ENCODE results near the gene TUBGCP3. TPM values are rescaled to one million over a fixed set of nuclear protein-coding genes. Genes with fewer than 3 reads are reported as not detected.

Gene TUBGCP3
- total and polyA plus RNA-seq, 4 donors = 6.7 to 31.0 (median 17.3) TPM

DNA sequence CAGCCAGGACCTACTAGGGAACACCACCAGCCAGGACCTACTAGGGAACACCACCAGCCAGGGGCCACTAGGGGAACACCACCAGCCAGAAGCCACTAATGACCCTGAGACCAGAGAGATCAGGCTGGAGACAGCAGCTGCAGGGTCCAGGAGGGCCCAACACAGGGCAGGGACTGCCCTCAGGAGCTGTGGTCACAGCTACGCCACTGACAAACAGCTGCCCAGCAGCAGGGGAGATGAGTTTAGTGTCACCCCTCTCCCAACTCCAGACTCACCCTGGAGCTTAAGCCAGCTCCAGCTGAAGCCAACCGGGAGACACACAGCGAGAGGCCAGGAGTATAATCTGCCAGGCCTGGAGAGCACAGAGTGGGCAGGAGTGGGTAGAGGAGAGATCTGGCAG lies 25.7 kb downstream of the TUBGCP3 start:
- H3K9ac ChIP-seq (ENCODE audit: low read depth in 1 of 2, low read length in 2 of 2) = peak overlapping the region in 1 of 2 donors; percentile 76
- H3K9me3 ChIP-seq (ENCODE audit: control insufficient read depth in 4 of 4, low read length in 3 of 4) = no peaks in the 10 kb centered on the region
- no peaks in the 10 kb centered on the region for H3K27me3 ChIP-seq (ENCODE audit: control insufficient read depth in 4 of 4, insufficient read depth in 4 of 4, low read length in 3 of 4)
- H3K36me3 ChIP-seq (ENCODE audit: control insufficient read depth in 4 of 4, insufficient read depth in 3 of 4, low read depth in 1 of 4, low read length in 3 of 4) = peaks cover 0 to 32% (median 17%) of the 10 kb centered on the region in 4 donors
- H3K4me3 ChIP-seq (ENCODE audit: low read depth in 1 of 3, low read length in 3 of 3) = no peak overlapping the region
- TF ChIP-seq, protein P1, sequence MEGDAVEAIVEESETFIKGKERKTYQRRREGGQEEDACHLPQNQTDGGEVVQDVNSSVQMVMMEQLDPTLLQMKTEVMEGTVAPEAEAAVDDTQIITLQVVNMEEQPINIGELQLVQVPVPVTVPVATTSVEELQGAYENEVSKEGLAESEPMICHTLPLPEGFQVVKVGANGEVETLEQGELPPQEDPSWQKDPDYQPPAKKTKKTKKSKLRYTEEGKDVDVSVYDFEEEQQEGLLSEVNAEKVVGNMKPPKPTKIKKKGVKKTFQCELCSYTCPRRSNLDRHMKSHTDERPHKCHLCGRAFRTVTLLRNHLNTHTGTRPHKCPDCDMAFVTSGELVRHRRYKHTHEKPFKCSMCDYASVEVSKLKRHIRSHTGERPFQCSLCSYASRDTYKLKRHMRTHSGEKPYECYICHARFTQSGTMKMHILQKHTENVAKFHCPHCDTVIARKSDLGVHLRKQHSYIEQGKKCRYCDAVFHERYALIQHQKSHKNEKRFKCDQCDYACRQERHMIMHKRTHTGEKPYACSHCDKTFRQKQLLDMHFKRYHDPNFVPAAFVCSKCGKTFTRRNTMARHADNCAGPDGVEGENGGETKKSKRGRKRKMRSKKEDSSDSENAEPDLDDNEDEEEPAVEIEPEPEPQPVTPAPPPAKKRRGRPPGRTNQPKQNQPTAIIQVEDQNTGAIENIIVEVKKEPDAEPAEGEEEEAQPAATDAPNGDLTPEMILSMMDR (IDR thresholded peaks at IDR 0.05; ENCODE audit: low read depth, low read length, missing input control) = no peak
- TF ChIP-seq HNF4A (conservative IDR thresholded peaks at IDR 0.05) = no peak
- TF ChIP-seq RAD21 (IDR thresholded peaks at IDR 0.05) = no peak
- TF ChIP-seq YY1 (IDR thresholded peaks at IDR 0.05) = no peak
- no peak for TF ChIP-seq JUND (IDR thresholded peaks at IDR 0.05)
- TF ChIP-seq EGR1 (IDR thresholded peaks at IDR 0.05; ENCODE audit: low read depth in 2 of 2) = no peak
- TF ChIP-seq SP1 (IDR thresholded peaks at IDR 0.05) = no peak
- no peak for TF ChIP-seq HNF4G (IDR thresholded peaks at IDR 0.05)
- TF ChIP-seq, protein P2, sequence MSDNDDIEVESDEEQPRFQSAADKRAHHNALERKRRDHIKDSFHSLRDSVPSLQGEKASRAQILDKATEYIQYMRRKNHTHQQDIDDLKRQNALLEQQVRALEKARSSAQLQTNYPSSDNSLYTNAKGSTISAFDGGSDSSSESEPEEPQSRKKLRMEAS (IDR thresholded peaks at IDR 0.05) = no peak
- no peak for TF ChIP-seq TAF1 (conservative IDR thresholded peaks at IDR 0.05)
- TF ChIP-seq GABPA (IDR thresholded peaks at IDR 0.05 in 1 of 2, conservative IDR thresholded peaks at IDR 0.05 in 1 of 2) = no peak
- DNase-seq (ENCODE audit: low spot score) = no peak
- 94% methylated on average over 3 of the region's 3 CpGs for WGBS
- H3K27ac ChIP-seq (ENCODE audit: low read depth in 1 of 2, low read length in 2 of 2) = peak overlapping the region in 1 of 2 donors; percentile 62
- H3K4me1 ChIP-seq (ENCODE audit: control insufficient read depth in 4 of 4, insufficient read depth in 4 of 4, low read length in 3 of 4) = peaks cover 0 to 7% (median 5%) of the 10 kb centered on the region in 4 donors

DNA sequence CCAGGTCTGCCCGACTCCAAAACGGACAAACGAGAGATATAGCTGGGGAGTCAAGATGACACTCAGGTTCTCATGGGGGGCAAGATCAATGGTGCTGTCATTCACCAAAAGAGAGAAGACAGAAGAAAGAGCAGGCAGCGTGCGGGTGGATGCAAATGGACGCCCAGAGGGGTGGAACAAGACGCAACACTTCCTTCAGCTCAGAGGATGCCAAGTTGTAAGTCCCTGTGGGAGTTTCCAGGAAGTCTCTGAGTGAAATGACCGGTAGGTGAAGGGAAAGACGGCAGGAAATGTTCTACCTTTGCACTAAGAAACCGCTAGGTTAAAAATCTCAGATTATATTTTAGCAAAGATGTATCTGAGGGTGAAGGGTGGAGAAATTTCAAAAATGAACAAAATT lies 26.5 kb downstream of the TUBGCP3 start:
- H3K36me3 ChIP-seq (ENCODE audit: control insufficient read depth in 4 of 4, insufficient read depth in 3 of 4, low read depth in 1 of 4, low read length in 3 of 4) = peaks cover 0 to 34% (median 17%) of the 10 kb centered on the region in 4 donors

DNA sequence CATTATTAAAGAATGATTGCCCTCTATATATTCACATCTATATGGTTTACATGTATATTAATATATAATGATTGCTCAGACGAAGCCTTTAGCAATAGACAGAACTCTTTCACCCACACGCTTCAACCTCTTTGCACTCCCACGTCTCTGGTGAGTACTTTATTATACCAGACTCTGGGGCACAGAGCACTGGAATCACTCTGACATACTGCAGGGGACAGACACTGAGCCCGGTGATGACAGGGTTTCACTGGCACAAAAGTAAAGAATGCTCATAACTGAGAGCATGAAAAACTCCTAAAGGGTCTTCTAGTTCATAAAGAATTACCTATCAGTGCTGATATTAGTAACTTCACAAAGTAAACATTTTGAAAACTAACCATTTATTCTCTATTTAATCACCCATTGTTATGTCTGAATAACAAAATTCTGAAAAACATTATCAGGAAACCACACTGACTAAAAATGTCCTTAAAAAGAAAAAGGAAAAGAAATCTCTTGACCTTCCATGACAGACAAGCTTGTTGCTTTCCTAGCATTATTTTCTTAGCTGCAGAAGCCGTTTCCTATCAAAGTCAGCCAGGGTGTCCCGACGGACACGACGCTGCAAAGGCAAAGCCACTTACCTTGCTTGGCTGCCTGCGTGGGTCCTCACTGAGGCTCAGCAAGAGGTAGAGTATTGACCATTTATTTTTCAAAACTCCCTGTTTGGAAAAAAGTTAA lies 29.1 kb downstream of the TUBGCP3 start:
- Histone ChIP-seq H3K9me3 (ENCODE audit: control insufficient read depth in 4 of 4, low read length in 3 of 4) (no peaks in the 10 kb centered on the region), H3K36me3 (ENCODE audit: control insufficient read depth in 4 of 4, insufficient read depth in 3 of 4, low read depth in 1 of 4, low read length in 3 of 4) (peaks cover 0 to 42% (median 34%) of the 10 kb centered on the region in 4 donors), H3K4me3 (ENCODE audit: low read depth in 1 of 3, low read length in 3 of 3) (no peak overlapping the region), H3K9ac (ENCODE audit: low read depth in 1 of 2, low read length in 2 of 2) (no peak overlapping the region), H3K27ac (ENCODE audit: low read depth in 1 of 2, low read length in 2 of 2) (no peak overlapping the region), H3K4me1 (ENCODE audit: control insufficient read depth in 4 of 4, insufficient read depth in 4 of 4, low read length in 3 of 4) (peaks cover 0 to 7% (median 5%) of the 10 kb centered on the region in 4 donors), H3K27me3 (ENCODE audit: control insufficient read depth in 4 of 4, insufficient read depth in 4 of 4, low read length in 3 of 4) (no peaks in the 10 kb centered on the region)
- WGBS = 87% methylated on average over 10 of the region's 10 CpGs
- DNase-seq (ENCODE audit: low spot score) = no peak
- TF ChIP-seq RXRA (IDR thresholded peaks at IDR 0.05) (no peak), NR2F2 (IDR thresholded peaks at IDR 0.05) (no peak), SP1 (IDR thresholded peaks at IDR 0.05) (no peak), RAD21 (IDR thresholded peaks at IDR 0.05) (no peak), FOXA1 (IDR thresholded peaks at IDR 0.05) (no peak), FOXA2 (IDR thresholded peaks at IDR 0.05) (no peak)

More for the DNA sequence above, 26.5 kb downstream of the TUBGCP3 start:
- peak in 1 of 2 donors; percentile 9 for TF ChIP-seq RXRA (IDR thresholded peaks at IDR 0.05)
- no peak for TF ChIP-seq HNF4A (conservative IDR thresholded peaks at IDR 0.05)
- TF ChIP-seq FOXA1 (IDR thresholded peaks at IDR 0.05) = no peak
- H3K9me3 ChIP-seq (ENCODE audit: control insufficient read depth in 4 of 4, low read length in 3 of 4) = no peaks in the 10 kb centered on the region
- no peaks in the 10 kb centered on the region for H3K27me3 ChIP-seq (ENCODE audit: control insufficient read depth in 4 of 4, insufficient read depth in 4 of 4, low read length in 3 of 4)
- WGBS = 90% methylated on average over 10 of the region's 10 CpGs
- no peak overlapping the region for H3K9ac ChIP-seq (ENCODE audit: low read depth in 1 of 2, low read length in 2 of 2)
- no peak overlapping the region for H3K27ac ChIP-seq (ENCODE audit: low read depth in 1 of 2, low read length in 2 of 2)
- DNase-seq (ENCODE audit: low spot score) = no peak
- peaks cover 0 to 7% (median 5%) of the 10 kb centered on the region in 4 donors for H3K4me1 ChIP-seq (ENCODE audit: control insufficient read depth in 4 of 4, insufficient read depth in 4 of 4, low read length in 3 of 4)
- H3K4me3 ChIP-seq (ENCODE audit: low read depth in 1 of 3, low read length in 3 of 3) = no peak overlapping the region
